ENCODE results near the gene DLG5.

The DLG5 gene

GRCh38 chr10:77842652-77843212 lies 83.8 kb downstream of the DLG5 start:
- no peaks in the 10 kb centered on the region for H4K20me1 ChIP-seq (ENCODE audit: insufficient read depth, low read length)
- no peak overlapping the region for H3K4me2 ChIP-seq (ENCODE audit: low read length)
- no peaks in the 10 kb centered on the region for H3K27me3 ChIP-seq (ENCODE audit: low read depth, low read length)
- TF ChIP-seq EZH2phosphoT487 (IDR thresholded peaks at IDR 0.05; ENCODE audit: low read depth) = no peak
- no peak for TF ChIP-seq CTCF (IDR thresholded peaks at IDR 0.05; ENCODE audit: low read depth, low read length)
- no peak overlapping the region for H3K4me3 ChIP-seq (ENCODE audit: low read length)
- no peak overlapping the region for H2AFZ ChIP-seq (ENCODE audit: low read depth, low read length)
- H3K9me3 ChIP-seq (ENCODE audit: insufficient read depth, low read length) = no peaks in the 10 kb centered on the region
- no peak overlapping the region for H3K27ac ChIP-seq (ENCODE audit: low read length)
- no peak overlapping the region for H3K9ac ChIP-seq (ENCODE audit: low read length)
- H3K4me1 ChIP-seq (ENCODE audit: low read length) = peaks cover 4% of the 10 kb centered on the region
- H3K36me3 ChIP-seq (replicated peaks; ENCODE audit: low read depth, low read length) = no peaks in the 10 kb centered on the region
- H3K79me2 ChIP-seq (ENCODE audit: low read length) = no peaks in the 10 kb centered on the region

GRCh38 chr10:77841711-77842375 lies 84.7 kb downstream of the DLG5 start:
- no peak overlapping the region for H3K4me3 ChIP-seq (ENCODE audit: low read length)
- H3K79me2 ChIP-seq (ENCODE audit: low read length) = no peaks in the 10 kb centered on the region
- no peak overlapping the region for H2AFZ ChIP-seq (ENCODE audit: low read depth, low read length)
- no peaks in the 10 kb centered on the region for H3K36me3 ChIP-seq (replicated peaks; ENCODE audit: low read depth, low read length)
- no peaks in the 10 kb centered on the region for H3K9me3 ChIP-seq (ENCODE audit: insufficient read depth, low read length)
- H3K27me3 ChIP-seq (ENCODE audit: low read depth, low read length) = no peaks in the 10 kb centered on the region
- H3K27ac ChIP-seq (ENCODE audit: low read length) = no peak overlapping the region
- H3K4me1 ChIP-seq (ENCODE audit: low read length) = peaks cover 12% of the 10 kb centered on the region
- TF ChIP-seq CTCF (IDR thresholded peaks at IDR 0.05; ENCODE audit: low read depth, low read length) = no peak
- H4K20me1 ChIP-seq (ENCODE audit: insufficient read depth, low read length) = no peaks in the 10 kb centered on the region
- H3K9ac ChIP-seq (ENCODE audit: low read length) = no peak overlapping the region
- no peak overlapping the region for H3K4me2 ChIP-seq (ENCODE audit: low read length)

- no peak overlapping the region for H3K27ac ChIP-seq (ENCODE audit: low read length)
- H3K36me3 ChIP-seq (replicated peaks; ENCODE audit: low read depth, low read length) = no peaks in the 10 kb centered on the region
- no peak overlapping the region for H3K4me2 ChIP-seq (ENCODE audit: low read length)
These were observed 85.9 kb downstream of the DLG5 start for GRCh38 chr10:77840636-77841035.

More at GRCh38 chr10:77840636-77841035, 85.9 kb downstream of the DLG5 start:
- Histone ChIP-seq H3K4me3 (ENCODE audit: low read length) (no peak overlapping the region), H3K79me2 (ENCODE audit: low read length) (no peaks in the 10 kb centered on the region), H3K9ac (ENCODE audit: low read length) (no peak overlapping the region), H4K20me1 (ENCODE audit: insufficient read depth, low read length) (no peaks in the 10 kb centered on the region), H3K27me3 (ENCODE audit: low read depth, low read length) (no peaks in the 10 kb centered on the region), H3K9me3 (ENCODE audit: insufficient read depth, low read length) (no peaks in the 10 kb centered on the region), H3K4me1 (ENCODE audit: low read length) (peaks cover 24% of the 10 kb centered on the region), H2AFZ (ENCODE audit: low read depth, low read length) (no peak overlapping the region)
- TF ChIP-seq CTCF (IDR thresholded peaks at IDR 0.05; ENCODE audit: low read depth, low read length) = no peak
- no peak for TF ChIP-seq EZH2phosphoT487 (IDR thresholded peaks at IDR 0.05; ENCODE audit: low read depth)

All from OCI-LY3 (cell line).